Activated naive CD8-positive, alpha-beta T cell treated with anti-CD3 and anti-CD28 coated beads, Interleukin-2, amount 10 ng/mL, durations not matched to agents 7 days and 5 days (primary cell): ENCODE measurements around the gene COPRS. TPM values are rescaled to one million over a fixed set of nuclear protein-coding genes. Genes with fewer than 3 reads are reported as not detected.
"Not testable (repeated sequence)": the region's sequence is repeated elsewhere in the genome, so short reads cannot be mapped to it uniquely, and the experiment has no call there.

Experiments
- ATAC-seq: fragments of 150-1000 bp; cut with Tn5 transposase; one replicate; pipeline ENCODE4 v1.10.0; 2021; ENCODE audit warnings: low read depth, moderate library complexity
- POLR2A ChIA-PET: fragments of 350-600 bp; sonication (Branson Sonifier 250); formaldehyde crosslinking; loops from one replicate; lab custom pipeline; 2021; ENCODE audit warnings: antibody characterized with exemption; lab: Charles Lee
- DNase-seq: peaks from one replicate; pipeline ENCODE4 v3.0.0; 2021
- H3K27ac Mint-ChIP-seq: one replicate; pipeline ENCODE4 v1.8.0; 2022; ENCODE audit warnings: mild to moderate bottlenecking, mixed read lengths
- H3K27me3 Mint-ChIP-seq: one replicate; pipeline ENCODE4 v1.8.0; 2022; ENCODE audit warnings: mild to moderate bottlenecking, moderate library complexity, mixed read lengths
- H3K36me3 Mint-ChIP-seq: one replicate; pipeline ENCODE4 v1.8.0; 2021; ENCODE audit warnings: mild to moderate bottlenecking, mixed read lengths
- H3K4me1 Mint-ChIP-seq: one replicate; pipeline ENCODE4 v1.8.0; 2021; ENCODE audit warnings: mixed read lengths
- H3K4me3 Mint-ChIP-seq: one replicate; pipeline ENCODE4 v1.8.0; 2022; ENCODE audit warnings: mild to moderate bottlenecking, moderate library complexity, mixed read lengths
- H3K9me3 Mint-ChIP-seq: one replicate; pipeline ENCODE4 v1.8.0; 2021; ENCODE audit warnings: mixed read lengths
- total RNA-seq, 2 experiments: library from RNA; stranded (reverse); gene quantifications; one replicate each; pipeline ENCODE4 v1.2.3, GENCODE V29; 2021

The COPRS gene
- total RNA-seq, 2 experiments from 2014 or later = 11.9 to 12.6 TPM

- Mint-ChIP-seq H3K4me3 (no peak overlapping the region), H3K27me3 (peaks cover 42% of the 10 kb centered on the region), H3K36me3 (no peaks in the 10 kb centered on the region), H3K9me3 (no peaks in the 10 kb centered on the region), H3K27ac (no peak overlapping the region), H3K4me1 (peaks cover 10% of the 10 kb centered on the region)
- DNase-seq (no peak), ATAC-seq (no peak)
- POLR2A ChIA-PET = no interaction called here
Observed at GRCh38 chr17:31835984-31836383, 23.1 kb downstream of the COPRS start.

- peaks cover 10% of the 10 kb centered on the region for H3K4me1 Mint-ChIP-seq
- no peaks in the 10 kb centered on the region for H3K36me3 Mint-ChIP-seq
- H3K4me3 Mint-ChIP-seq = peak overlapping the region; percentile 61
- POLR2A ChIA-PET = no interaction called here
- ATAC-seq (peak; percentile 75), DNase-seq (no peak)
- H3K27me3 Mint-ChIP-seq = peaks cover 38% of the 10 kb centered on the region
- H3K9me3 Mint-ChIP-seq = no peaks in the 10 kb centered on the region
- no peak overlapping the region for H3K27ac Mint-ChIP-seq
Observed at GRCh38 chr17:31834448-31834847, 24.6 kb downstream of the COPRS start.

GRCh38 chr17:31832746-31833145 is 26.3 kb downstream of the COPRS start:
- no peak overlapping the region for H3K4me3 Mint-ChIP-seq
- no peak overlapping the region for H3K27ac Mint-ChIP-seq
- H3K27me3 Mint-ChIP-seq = peaks cover 37% of the 10 kb centered on the region
- ATAC-seq = no peak
- POLR2A ChIA-PET = interaction anchor here (0.8 kb wide), 1 partner anchor 69 kb away, joined by 3 read pairs; the partner anchor contains the start of gene UTP6
- H3K36me3 Mint-ChIP-seq = no peaks in the 10 kb centered on the region
- H3K9me3 Mint-ChIP-seq = no peaks in the 10 kb centered on the region
- H3K4me1 Mint-ChIP-seq = peaks cover 10% of the 10 kb centered on the region
- no peak for DNase-seq

GRCh38 chr17:31830971-31831858 is 27.8 kb downstream of the COPRS start:
- H3K9me3 Mint-ChIP-seq = no peaks in the 10 kb centered on the region
- peaks cover 10% of the 10 kb centered on the region for H3K4me1 Mint-ChIP-seq
- DNase-seq (no peak), ATAC-seq (no peak)
- POLR2A ChIA-PET = no interaction called here
- peaks cover 28% of the 10 kb centered on the region for H3K27me3 Mint-ChIP-seq
- H3K36me3 Mint-ChIP-seq = no peaks in the 10 kb centered on the region
- H3K4me3 Mint-ChIP-seq = no peak overlapping the region
- no peak overlapping the region for H3K27ac Mint-ChIP-seq

- peaks cover 6% of the 10 kb centered on the region for H3K4me1 Mint-ChIP-seq
- no peak overlapping the region for H3K4me3 Mint-ChIP-seq
- no peak overlapping the region for H3K27ac Mint-ChIP-seq
Observed at GRCh38 chr17:31829649-31830048, 29.4 kb downstream of the COPRS start.

GRCh38 chr17:31828955-31829354 is 30.1 kb downstream of the COPRS start:
- H3K27me3 Mint-ChIP-seq = peaks cover 21% of the 10 kb centered on the region
- H3K4me1 Mint-ChIP-seq = not testable (repeated sequence)

More at GRCh38 chr17:31829649-31830048, 29.4 kb downstream of the COPRS start:
- Mint-ChIP-seq H3K27me3 (peaks cover 23% of the 10 kb centered on the region), H3K9me3 (no peaks in the 10 kb centered on the region), H3K36me3 (no peaks in the 10 kb centered on the region)
- POLR2A ChIA-PET = no interaction called here
- ATAC-seq (no peak), DNase-seq (no peak)

GRCh38 chr17:31825961-31826691 is 32.9 kb downstream of the COPRS start:
- Mint-ChIP-seq H3K27ac (no peak overlapping the region), H3K4me1 (no peaks in the 10 kb centered on the region)
- ATAC-seq = no peak

More at GRCh38 chr17:31828955-31829354, 30.1 kb downstream of the COPRS start:
- POLR2A ChIA-PET, H3K4me3 Mint-ChIP-seq, ATAC-seq, DNase-seq, H3K36me3 Mint-ChIP-seq, H3K27ac Mint-ChIP-seq, H3K9me3 Mint-ChIP-seq: not testable (repeated sequence)

GRCh38 chr17:31824766-31825360 is 34.2 kb downstream of the COPRS start:
- Mint-ChIP-seq H3K36me3 (no peaks in the 10 kb centered on the region), H3K27ac (no peak overlapping the region), H3K27me3 (peaks cover 9% of the 10 kb centered on the region), H3K9me3 (no peaks in the 10 kb centered on the region), H3K4me3 (no peak overlapping the region), H3K4me1 (no peaks in the 10 kb centered on the region)
- no peak for ATAC-seq
- DNase-seq = no peak
- POLR2A ChIA-PET = no interaction called here

More at GRCh38 chr17:31825961-31826691, 32.9 kb downstream of the COPRS start:
- H3K9me3 Mint-ChIP-seq = no peaks in the 10 kb centered on the region
- DNase-seq = no peak
- POLR2A ChIA-PET = no interaction called here
- no peak overlapping the region for H3K4me3 Mint-ChIP-seq
- H3K27me3 Mint-ChIP-seq = peaks cover 9% of the 10 kb centered on the region
- H3K36me3 Mint-ChIP-seq = no peaks in the 10 kb centered on the region

- H3K27ac Mint-ChIP-seq = no peak overlapping the region
- DNase-seq (no peak), ATAC-seq (no peak)
- H3K27me3 Mint-ChIP-seq = peaks cover 9% of the 10 kb centered on the region
- no peaks in the 10 kb centered on the region for H3K9me3 Mint-ChIP-seq
- H3K4me3 Mint-ChIP-seq = no peak overlapping the region
- no peaks in the 10 kb centered on the region for H3K36me3 Mint-ChIP-seq
- H3K4me1 Mint-ChIP-seq = no peaks in the 10 kb centered on the region
- POLR2A ChIA-PET = interaction anchor here (0.7 kb wide), 1 partner anchor 693 kb away, joined by 3 read pairs; no protein-coding TSS in a partner anchor
Observed at GRCh38 chr17:31823014-31823413, 36.0 kb downstream of the COPRS start.

GRCh38 chr17:31820691-31821435 is 38.2 kb downstream of the COPRS start:
- no peak for ATAC-seq
- POLR2A ChIA-PET = no interaction called here
- no peak overlapping the region for H3K4me3 Mint-ChIP-seq
- H3K36me3 Mint-ChIP-seq = no peaks in the 10 kb centered on the region
- H3K9me3 Mint-ChIP-seq = no peaks in the 10 kb centered on the region
- DNase-seq = no peak
- H3K27me3 Mint-ChIP-seq = peaks cover 7% of the 10 kb centered on the region
- no peak overlapping the region for H3K27ac Mint-ChIP-seq
- H3K4me1 Mint-ChIP-seq = no peaks in the 10 kb centered on the region

GRCh38 chr17:31819578-31819977 is 39.5 kb downstream of the COPRS start:
- Mint-ChIP-seq H3K4me3 (no peak overlapping the region), H3K4me1 (no peaks in the 10 kb centered on the region), H3K9me3 (no peaks in the 10 kb centered on the region), H3K36me3 (no peaks in the 10 kb centered on the region), H3K27ac (no peak overlapping the region), H3K27me3 (peaks cover 4% of the 10 kb centered on the region)
- DNase-seq = no peak
- POLR2A ChIA-PET = no interaction called here
- ATAC-seq = no peak

- H3K36me3 Mint-ChIP-seq, ATAC-seq, H3K27me3 Mint-ChIP-seq, H3K27ac Mint-ChIP-seq, DNase-seq, H3K9me3 Mint-ChIP-seq, POLR2A ChIA-PET, H3K4me3 Mint-ChIP-seq, H3K4me1 Mint-ChIP-seq: not testable (repeated sequence)
Observed at GRCh38 chr17:31818863-31819262, 40.2 kb downstream of the COPRS start.
